GM12892 (cell line): ENCODE results near the gene RGMB.

Experiments used
- POLR2A ChIP-seq: IDR thresholded peaks from 2 replicates; pipeline ENCODE4 v1.6.1; 2011; ENCODE audit warnings: low read depth, low read length, control low read depth
- POLR2AphosphoS5 ChIP-seq: IDR thresholded peaks from 2 replicates; pipeline ENCODE4 v1.6.1; 2011; ENCODE audit warnings: low read depth, low read length, control low read depth
- TAF1 ChIP-seq: IDR thresholded peaks from 2 replicates; pipeline ENCODE4 v1.6.1; 2011; ENCODE audit warnings: low read depth, mild to moderate bottlenecking, control low read depth, low read length, borderline replicate concordance

GRCh38 chr5:98765815-98766214 is 7.6 kb upstream of the RGMB start:
- TF ChIP-seq POLR2AphosphoS5 (no peak), POLR2A (no peak), TAF1 (no peak)
